Astrocyte (in vitro differentiated cells and primary cell): ENCODE results near the gene ARRB1. TPM values are rescaled to one million over a fixed set of nuclear protein-coding genes. Genes with fewer than 3 reads are reported as not detected.

Experiments used
- DNase-seq: peaks from one replicate; pipeline ENCODE4 v3.0.0-alpha.2; 2010; ENCODE audit warnings: low read depth
- FAIRE-seq: peaks from 2 replicates; lab custom pipeline; 2011; peaks lifted over from hg19 to GRCh38; lab: Jason Lieb, UNC
- H2AFZ ChIP-seq: 2 replicates; pipeline ENCODE4 v1.6.0; 2012; ENCODE audit warnings: low read depth, low read length, inconsistent platforms
- H3K27ac ChIP-seq: 2 replicates; pipeline ENCODE4 v1.5.1; 2011; ENCODE audit warnings: low read depth, low read length, inconsistent platforms
- H3K27me3 ChIP-seq: 2 replicates; pipeline ENCODE4 v1.6.0; 2011; ENCODE audit warnings: low read length, inconsistent platforms; ENCODE audit not compliant: insufficient read depth
- H3K36me3 ChIP-seq: 2 replicates; pipeline ENCODE4 v1.5.1; 2011; ENCODE audit warnings: low read length, inconsistent platforms; ENCODE audit not compliant: insufficient read depth
- H3K4me1 ChIP-seq: 2 replicates; pipeline ENCODE4 v1.5.1; 2011; ENCODE audit warnings: low read length, inconsistent platforms; ENCODE audit not compliant: insufficient read depth
- H3K4me2 ChIP-seq: 2 replicates; pipeline ENCODE4 v1.6.0; 2012; ENCODE audit warnings: low read length, inconsistent platforms
- H3K4me3 ChIP-seq: 2 replicates; pipeline ENCODE4 v1.5.1; 2011; ENCODE audit warnings: low read depth, mild to moderate bottlenecking, low read length, inconsistent platforms; ENCODE audit not compliant: insufficient read depth
- H3K79me2 ChIP-seq: 2 replicates; pipeline ENCODE4 v1.6.0; 2012; ENCODE audit warnings: mild to moderate bottlenecking, low read length, inconsistent platforms; ENCODE audit not compliant: insufficient read depth
- H3K9ac ChIP-seq: 2 replicates; pipeline ENCODE4 v1.6.0; 2012; ENCODE audit warnings: mild to moderate bottlenecking, low read length, inconsistent platforms
- H3K9me3 ChIP-seq: 2 replicates; pipeline ENCODE4 v1.5.1; 2012; ENCODE audit warnings: low read depth, mild to moderate bottlenecking, low read length, inconsistent platforms; ENCODE audit not compliant: insufficient read depth
- H4K20me1 ChIP-seq: 2 replicates; pipeline ENCODE4 v1.6.0; 2012; ENCODE audit warnings: low read length, inconsistent platforms; ENCODE audit not compliant: insufficient read depth
- H3K27ac Mint-ChIP-seq: one replicate; pipeline ENCODE4 v1.8.0; 2021; ENCODE audit warnings: mild to moderate bottlenecking, mixed read lengths; ENCODE audit not compliant: unreplicated experiment
- H3K27me3 Mint-ChIP-seq: one replicate; pipeline ENCODE4 v1.8.0; 2021; ENCODE audit warnings: low read depth, mixed read lengths; ENCODE audit not compliant: unreplicated experiment
- H3K36me3 Mint-ChIP-seq: one replicate; pipeline ENCODE4 v1.8.0; 2021; ENCODE audit warnings: low read depth, mixed read lengths; ENCODE audit not compliant: unreplicated experiment
- H3K4me1 Mint-ChIP-seq: one replicate; pipeline ENCODE4 v1.8.0; 2021; ENCODE audit warnings: low read depth, mixed read lengths; ENCODE audit not compliant: unreplicated experiment
- H3K4me3 Mint-ChIP-seq: one replicate; pipeline ENCODE4 v1.8.0; 2021; ENCODE audit warnings: mild to moderate bottlenecking, moderate library complexity, mixed read lengths; ENCODE audit not compliant: unreplicated experiment
- H3K9me3 Mint-ChIP-seq: one replicate; pipeline ENCODE4 v1.8.0; 2021; ENCODE audit warnings: mild to moderate bottlenecking, mixed read lengths; ENCODE audit not compliant: unreplicated experiment
- EZH2 ChIP-seq: IDR thresholded peaks from 2 replicates; pipeline ENCODE4 v1.6.1; 2012; ENCODE audit warnings: mild to moderate bottlenecking, low read length, inconsistent platforms; ENCODE audit not compliant: insufficient read depth
- total RNA-seq: library from RNA; stranded (reverse); gene quantifications from 2 replicates; pipeline ENCODE4 v1.2.1, GENCODE V29; 2021
- TF ChIP-seq, protein P1 (sequence below): IDR thresholded peaks from 2 replicates; pipeline ENCODE4 v1.5.1; 2011; ENCODE audit warnings: low read depth, mild to moderate bottlenecking, inconsistent platforms, low read length, moderate library complexity; ENCODE audit not compliant: insufficient read depth

The ARRB1 gene
- total RNA-seq, 1 donor from 2014 or later = 28.5 TPM

DNA sequence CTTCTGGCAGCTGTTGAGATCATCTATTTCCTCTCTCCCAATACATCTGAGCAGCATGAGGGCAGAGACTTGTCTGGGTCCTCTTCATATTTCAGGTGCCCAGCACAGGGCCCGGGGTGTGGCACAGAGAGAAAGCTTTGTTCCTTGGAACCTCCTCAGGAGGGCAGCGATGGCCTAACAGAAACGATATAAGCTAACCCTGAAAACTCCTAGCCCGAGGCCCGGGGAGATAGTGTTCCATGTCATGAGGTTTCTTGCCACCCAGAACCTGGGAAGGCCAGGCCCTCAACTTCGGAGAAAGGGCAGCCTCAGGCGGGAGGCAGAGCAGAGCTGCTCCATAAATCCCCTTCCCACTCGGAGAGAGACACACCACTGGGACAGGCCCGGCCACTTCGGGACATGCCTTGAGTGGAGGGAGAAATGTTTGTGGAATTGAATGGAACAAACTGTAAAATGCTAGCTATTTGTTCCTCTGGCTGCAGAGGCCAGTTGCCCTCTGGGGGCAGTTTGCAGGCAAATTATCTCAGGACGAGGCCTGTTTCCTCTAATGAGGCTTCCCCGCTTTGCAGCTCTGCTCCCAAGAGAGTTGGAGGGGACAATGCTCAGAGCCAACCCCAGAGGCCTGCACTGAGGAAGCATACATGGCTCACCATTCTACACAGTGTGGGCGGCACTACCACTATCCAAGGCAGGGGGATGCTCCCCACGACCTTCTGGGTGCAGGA is 11.6 kb downstream of the ARRB1 start:
- Histone ChIP-seq H3K4me2 (peak overlapping the region; percentile 46), H3K36me3 (no peaks in the 10 kb centered on the region), H4K20me1 (peaks cover 3% of the 10 kb centered on the region), H2AFZ (peak overlapping the region; percentile 37), H3K4me1 (peaks cover 27% of the 10 kb centered on the region), H3K27ac (no peak overlapping the region), H3K9ac (no peak overlapping the region), H3K79me2 (no peaks in the 10 kb centered on the region), H3K27me3 (no peaks in the 10 kb centered on the region), H3K9me3 (no peaks in the 10 kb centered on the region), H3K4me3 (no peak overlapping the region)
- H3K27ac Mint-ChIP-seq = peak overlapping the region; percentile 47
- TF ChIP-seq EZH2 = no peak
- TF ChIP-seq, protein P1, sequence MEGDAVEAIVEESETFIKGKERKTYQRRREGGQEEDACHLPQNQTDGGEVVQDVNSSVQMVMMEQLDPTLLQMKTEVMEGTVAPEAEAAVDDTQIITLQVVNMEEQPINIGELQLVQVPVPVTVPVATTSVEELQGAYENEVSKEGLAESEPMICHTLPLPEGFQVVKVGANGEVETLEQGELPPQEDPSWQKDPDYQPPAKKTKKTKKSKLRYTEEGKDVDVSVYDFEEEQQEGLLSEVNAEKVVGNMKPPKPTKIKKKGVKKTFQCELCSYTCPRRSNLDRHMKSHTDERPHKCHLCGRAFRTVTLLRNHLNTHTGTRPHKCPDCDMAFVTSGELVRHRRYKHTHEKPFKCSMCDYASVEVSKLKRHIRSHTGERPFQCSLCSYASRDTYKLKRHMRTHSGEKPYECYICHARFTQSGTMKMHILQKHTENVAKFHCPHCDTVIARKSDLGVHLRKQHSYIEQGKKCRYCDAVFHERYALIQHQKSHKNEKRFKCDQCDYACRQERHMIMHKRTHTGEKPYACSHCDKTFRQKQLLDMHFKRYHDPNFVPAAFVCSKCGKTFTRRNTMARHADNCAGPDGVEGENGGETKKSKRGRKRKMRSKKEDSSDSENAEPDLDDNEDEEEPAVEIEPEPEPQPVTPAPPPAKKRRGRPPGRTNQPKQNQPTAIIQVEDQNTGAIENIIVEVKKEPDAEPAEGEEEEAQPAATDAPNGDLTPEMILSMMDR = no peak
- H3K9me3 Mint-ChIP-seq = no peaks in the 10 kb centered on the region
- H3K4me1 Mint-ChIP-seq = peaks cover 60% of the 10 kb centered on the region
- no peak for DNase-seq
- no peaks in the 10 kb centered on the region for H3K27me3 Mint-ChIP-seq
- H3K36me3 Mint-ChIP-seq = peaks cover 4% of the 10 kb centered on the region
- no peak for FAIRE-seq
- no peak overlapping the region for H3K4me3 Mint-ChIP-seq

DNA sequence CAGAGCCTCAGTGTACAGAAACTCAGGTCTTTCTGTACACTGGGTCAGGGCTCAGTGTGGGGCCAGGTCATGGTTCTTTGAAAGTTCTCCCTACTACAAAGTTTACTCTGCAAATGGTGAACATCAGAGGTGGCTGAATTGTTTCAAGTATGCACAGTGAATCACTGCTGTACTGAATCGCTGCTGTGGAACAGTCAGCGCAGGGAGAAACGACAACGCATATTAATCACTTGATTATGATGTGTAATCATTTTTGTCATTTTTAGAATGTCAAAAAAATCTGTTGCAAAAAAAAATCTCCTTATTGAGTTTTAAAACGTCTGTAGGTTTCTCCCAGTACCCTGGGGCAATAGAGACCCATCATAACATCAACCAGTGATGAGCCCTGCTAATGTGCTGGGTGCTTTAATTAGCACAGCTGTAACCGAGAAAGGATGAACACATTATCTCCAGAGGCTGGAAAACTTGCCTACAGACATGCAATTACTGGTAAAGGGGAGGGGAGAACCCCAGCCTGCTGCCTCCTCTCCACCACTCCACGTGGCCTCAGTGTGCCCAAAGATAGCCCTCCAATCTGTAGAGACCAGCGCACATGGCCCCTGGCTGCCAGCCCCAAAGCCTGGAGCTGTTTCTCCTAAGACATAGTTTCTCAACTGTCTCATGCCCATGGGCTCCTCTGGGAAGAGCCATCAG is 12.8 kb downstream of the ARRB1 start:
- DNase-seq = peak; percentile 47
- H3K9me3 Mint-ChIP-seq = no peaks in the 10 kb centered on the region
- H3K4me1 Mint-ChIP-seq = peaks cover 62% of the 10 kb centered on the region
- Histone ChIP-seq H3K36me3 (no peaks in the 10 kb centered on the region), H3K4me1 (peaks cover 27% of the 10 kb centered on the region), H3K4me2 (peak overlapping the region; percentile 20), H3K27ac (no peak overlapping the region), H4K20me1 (peaks cover 3% of the 10 kb centered on the region), H3K9ac (no peak overlapping the region), H3K79me2 (no peaks in the 10 kb centered on the region), H3K27me3 (no peaks in the 10 kb centered on the region), H2AFZ (no peak overlapping the region), H3K9me3 (no peaks in the 10 kb centered on the region), H3K4me3 (no peak overlapping the region)
- no peak for FAIRE-seq
- peaks cover 7% of the 10 kb centered on the region for H3K36me3 Mint-ChIP-seq
- TF ChIP-seq, protein P1 = no peak
- TF ChIP-seq EZH2 = no peak
- no peaks in the 10 kb centered on the region for H3K27me3 Mint-ChIP-seq
- H3K4me3 Mint-ChIP-seq = peak overlapping the region; percentile 34
- peak overlapping the region; percentile 59 for H3K27ac Mint-ChIP-seq

DNA sequence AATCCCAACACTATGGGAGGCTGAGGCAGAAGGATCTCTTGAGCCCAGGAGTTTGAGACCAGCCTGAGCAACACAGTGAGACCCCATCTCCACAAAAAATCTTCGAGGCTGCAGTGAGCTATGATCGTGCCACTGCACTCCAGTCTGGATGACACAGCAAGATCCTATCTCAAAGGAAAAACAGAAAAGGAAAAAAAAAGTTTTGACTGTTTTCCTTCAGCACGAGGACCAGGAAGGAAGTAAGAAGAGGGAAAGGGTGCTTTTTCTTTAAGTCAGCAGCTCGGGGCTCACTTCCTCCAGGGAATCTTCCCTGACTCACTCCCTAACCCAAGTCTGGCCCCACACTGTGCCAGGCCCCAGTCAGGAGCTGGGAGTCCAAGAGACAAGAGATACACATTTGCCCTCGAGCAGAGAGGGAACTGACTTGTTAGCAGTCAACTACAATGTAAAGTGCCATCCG is 14.2 kb downstream of the ARRB1 start:
- Mint-ChIP-seq H3K27ac (peak overlapping the region; percentile 45), H3K4me3 (no peak overlapping the region), H3K9me3 (no peaks in the 10 kb centered on the region), H3K36me3 (peaks cover 5% of the 10 kb centered on the region), H3K27me3 (no peaks in the 10 kb centered on the region), H3K4me1 (peaks cover 54% of the 10 kb centered on the region)
- H3K27ac ChIP-seq = no peak overlapping the region
- H3K9me3 ChIP-seq = no peaks in the 10 kb centered on the region
- H3K4me3 ChIP-seq = no peak overlapping the region
- DNase-seq = no peak
- peak overlapping the region; percentile 35 for H3K4me2 ChIP-seq
- peaks cover 27% of the 10 kb centered on the region for H3K4me1 ChIP-seq
- no peak overlapping the region for H2AFZ ChIP-seq
- no peaks in the 10 kb centered on the region for H3K27me3 ChIP-seq
- no peak for TF ChIP-seq EZH2
- TF ChIP-seq, protein P1 = no peak
- H3K9ac ChIP-seq = no peak overlapping the region
- no peaks in the 10 kb centered on the region for H4K20me1 ChIP-seq
- no peak for FAIRE-seq
- no peaks in the 10 kb centered on the region for H3K79me2 ChIP-seq
- H3K36me3 ChIP-seq = no peaks in the 10 kb centered on the region
